ENCODE data around the gene TPM2. TPM values are rescaled to one million over a fixed set of nuclear protein-coding genes. Genes with fewer than 3 reads are reported as not detected.
A peak's percentile ranks its signal among the peaks of the same experiment; 100 is the strongest.

Gene TPM2
- total and polyA plus RNA-seq, 10 of the 15 experiments (the other 5 are each of a cell fraction or from before 2014, with no cell fraction given): 0.11 to 9.3 (median 1.1) TPM

- TF ChIP-seq CEBPZ (IDR thresholded peaks at IDR 0.05; ENCODE audit: low read depth, low read length) (no peak), EP300 (IDR thresholded peaks at IDR 0.05; ENCODE audit: borderline replicate concordance in 1 of 2, control insufficient read depth in 1 of 2, low read depth in 2 of 2, low read length in 2 of 2) (peak in 1 of 2 experiments; percentile 52; a peak in 1 of 4 replicates), MEF2A (IDR thresholded peaks at IDR 0.05; ENCODE audit: insufficient read depth, low read depth, low read length) (peak; percentile 91), SKIL (IDR thresholded peaks at IDR 0.05; ENCODE audit: low read depth, poor library complexity, severe bottlenecking) (no peak), CREM (IDR thresholded peaks at IDR 0.05; ENCODE audit: low read depth) (peak; percentile 52; the same call in 1 of the 2 replicates), NFXL1 (IDR thresholded peaks at IDR 0.05; ENCODE audit: borderline replicate concordance) (no peak), NKRF (conservative IDR thresholded peaks at IDR 0.05) (no peak), KLF5 (IDR thresholded peaks at IDR 0.05; ENCODE audit: partially characterized antibody) (no peak), FOXK2 (IDR thresholded peaks at IDR 0.05) (no peak), SMAD5 (IDR thresholded peaks at IDR 0.05; ENCODE audit: low read depth) (peak; percentile 26; the same call in 1 of the 2 replicates), MYB (IDR thresholded peaks at IDR 0.05; ENCODE audit: borderline replicate concordance, low read depth, low read length) (no peak), E2F4 (IDR thresholded peaks at IDR 0.05; ENCODE audit: low read depth, low read length) (no peak), ZNF592 (IDR thresholded peaks at IDR 0.05) (no peak), TCF7 (IDR thresholded peaks at IDR 0.05; ENCODE audit: borderline replicate concordance) (peak; percentile 49)
Observed at GRCh38 chr9:35728041-35728971, 38.6 kb upstream of the TPM2 start (continued).
